ENCODE data around the gene CDHR5. TPM values are rescaled to one million over a fixed set of nuclear protein-coding genes. Genes with fewer than 3 reads are reported as not detected.

CDHR5 gene
- total and polyA plus RNA-seq, 7 donors, result 0.07 to 0.34 (median 0.20) TPM; not detected in 4

- DNase-seq, result no peak
- WGBS, 3 donors, result 89 to 93% (median 89%) methylated on average over 16 of the region's 16 CpGs
These were observed 34.9 kb upstream of the CDHR5 start for GRCh38 chr11:659532-660085.

GRCh38 chr11:657691-658126, 33.0 kb upstream of the CDHR5 start:
- Histone ChIP-seq H3K9me3 (no peaks in the 10 kb centered on the region), H3K4me1 (no peaks in the 10 kb centered on the region), H3K36me3 (ENCODE audit: insufficient read depth in 1 of 2, low read depth in 1 of 2) (peaks cover 3 to 41% of the 10 kb centered on the region in 2 donors), H3K4me3 (no peak overlapping the region), H3K27me3 (ENCODE audit: insufficient read depth in 3 of 3, low read length in 2 of 3) (no peaks in the 10 kb centered on the region), H3K27ac (no peak overlapping the region)
- ATAC-seq (no peak), DNase-seq (no peak)
- 88 to 91% (median 90%) methylated on average over 14 of the region's 14 CpGs for WGBS, 3 donors
- intact Hi-C loops (cut with DNase I), result no loop called here
- TF ChIP-seq CTCF (IDR thresholded peaks at IDR 0.05), result no peak

More at GRCh38 chr11:659532-660085, 34.9 kb upstream of the CDHR5 start:
- Histone ChIP-seq H3K4me3 (no peak overlapping the region), H3K4me1 (no peaks in the 10 kb centered on the region), H3K27ac (no peak overlapping the region), H3K36me3 (ENCODE audit: insufficient read depth in 1 of 2, low read depth in 1 of 2) (peaks cover 3 to 38% of the 10 kb centered on the region in 2 donors), H3K9me3 (no peaks in the 10 kb centered on the region), H3K27me3 (ENCODE audit: insufficient read depth in 3 of 3, low read length in 2 of 3) (no peaks in the 10 kb centered on the region)
- ATAC-seq, result no peak
- intact Hi-C loops (cut with DNase I), result loop anchor here in 1 of 2 donors (5.0 kb wide), 1 partner anchor 63 kb away; no protein-coding TSS in a partner anchor
- no peak for TF ChIP-seq CTCF (IDR thresholded peaks at IDR 0.05)

- no peak overlapping the region for H3K4me3 ChIP-seq
- H3K9me3 ChIP-seq, result no peaks in the 10 kb centered on the region
- ATAC-seq (no peak), DNase-seq (no peak)
- peaks cover 3 to 48% of the 10 kb centered on the region in 2 donors for H3K36me3 ChIP-seq (ENCODE audit: insufficient read depth in 1 of 2, low read depth in 1 of 2)
- TF ChIP-seq CTCF (IDR thresholded peaks at IDR 0.05), result no peak
- no peak overlapping the region for H3K27ac ChIP-seq
- 83 to 89% (median 85%) methylated on average over 7 of the region's 7 CpGs for WGBS, 3 donors
- intact Hi-C loops (cut with DNase I), result no loop called here
- H3K4me1 ChIP-seq, result no peaks in the 10 kb centered on the region
- H3K27me3 ChIP-seq (ENCODE audit: insufficient read depth in 3 of 3, low read length in 2 of 3), result no peaks in the 10 kb centered on the region
These were observed 32.1 kb upstream of the CDHR5 start for GRCh38 chr11:656866-657265.

GRCh38 chr11:656426-656825, 31.7 kb upstream of the CDHR5 start:
- peak in 2 of 4 donors; percentile 17 to 20 for ATAC-seq
- WGBS, 3 donors, result 90 to 93% (median 93%) methylated on average over 14 of the region's 14 CpGs

More at GRCh38 chr11:656426-656825, 31.7 kb upstream of the CDHR5 start:
- no peak for TF ChIP-seq CTCF (IDR thresholded peaks at IDR 0.05)
- H3K27me3 ChIP-seq (ENCODE audit: insufficient read depth in 3 of 3, low read length in 2 of 3), result no peaks in the 10 kb centered on the region
- no peak for DNase-seq
- H3K27ac ChIP-seq, result no peak overlapping the region
- H3K4me1 ChIP-seq, result no peaks in the 10 kb centered on the region
- no peaks in the 10 kb centered on the region for H3K9me3 ChIP-seq
- intact Hi-C loops (cut with DNase I), result no loop called here
- H3K4me3 ChIP-seq, result no peak overlapping the region
- H3K36me3 ChIP-seq (ENCODE audit: insufficient read depth in 1 of 2, low read depth in 1 of 2), result peaks cover 3 to 48% of the 10 kb centered on the region in 2 donors

All from psoas muscle (tissue), 8 donors.